Lower leg skin (tissue), 4 donors: ENCODE results near the gene GAREM1. TPM values are rescaled to one million over a fixed set of nuclear protein-coding genes. Genes with fewer than 3 reads are reported as not detected.
A peak's percentile ranks its signal among the peaks of the same experiment; 100 is the strongest.

Source experiments
- DNase-seq, 2 donors: peaks; one replicate each; pipeline ENCODE4 v3.0.0-alpha.2; 2019; ENCODE audit warnings: low spot score in 2 of 2
- H3K4me3 ChIP-seq: fragments of 200-600 bp; sonication (generic); 2 replicates; pipeline ENCODE4 v1.5.1; 2017; ENCODE audit warnings: mild to moderate bottlenecking, low read depth; ENCODE audit not compliant: poor library complexity, severe bottlenecking
- CTCF ChIP-seq, 3 donors: fragments of 450-650 bp; IDR thresholded peaks; one replicate each; pipeline ENCODE4 v1.5.1; 2016; ENCODE audit warnings: antibody characterized with exemption in 3 of 3, mild to moderate bottlenecking in 3 of 3, moderate library complexity in 2 of 3
- POLR2A ChIP-seq, 2 donors: fragments of 450-650 bp; IDR thresholded peaks; one replicate each; pipeline ENCODE4 v1.6.1; 2016 to 2017; ENCODE audit warnings: antibody characterized with exemption in 2 of 2, mild to moderate bottlenecking in 1 of 2, moderate library complexity in 1 of 2
- WGBS, 2 donors: methylation state at CpG; one replicate each; pipeline ENCODE4 v1.1.5; 2018; 5-methylcytosine and 5-hydroxymethylcytosine counted together
- intact Hi-C: fragments of 100-400 bp; cut with DNase I; formaldehyde crosslinking; loops from one replicate; pipeline ENCODE4 v1.15.0; 2023; ENCODE audit warnings: low total_unique reads
- total RNA-seq, 4 donors: library from RNA; depleted of rRNA; stranded (reverse); fragments of >200 nt; gene quantifications; one replicate each; pipeline ENCODE4 v1.1.0, GENCODE V29; 2016

The GAREM1 gene
- total RNA-seq, 4 donors from 2014 or later, result 41.1 to 70.9 (median 49.6) TPM

- no peak overlapping the region for H3K4me3 ChIP-seq
- TF ChIP-seq POLR2A (IDR thresholded peaks at IDR 0.05), result no peak
- TF ChIP-seq CTCF (IDR thresholded peaks at IDR 0.05), result no peak
- no peak for DNase-seq
- intact Hi-C loops, result no loop called here
- WGBS, 2 donors, result 96 to 98% methylated on average over 7 of the region's 7 CpGs
These were observed 90.8 kb downstream of the GAREM1 start for GRCh38 chr18:32379891-32380290.

GRCh38 chr18:32378705-32379104 lies 92.0 kb downstream of the GAREM1 start:
- no peak overlapping the region for H3K4me3 ChIP-seq
- TF ChIP-seq POLR2A (IDR thresholded peaks at IDR 0.05), result no peak
- no peak for TF ChIP-seq CTCF (IDR thresholded peaks at IDR 0.05)
- WGBS, 2 donors, result 75 to 84% methylated on average over 4 of the region's 4 CpGs
- no peak for DNase-seq
- intact Hi-C loops, result no loop called here

GRCh38 chr18:32373995-32374394 lies 96.7 kb downstream of the GAREM1 start:
- 18 to 21% methylated on average over 3 of the region's 3 CpGs for WGBS, 2 donors
- intact Hi-C loops, result no loop called here
- TF ChIP-seq POLR2A (IDR thresholded peaks at IDR 0.05) (no peak), CTCF (IDR thresholded peaks at IDR 0.05) (no peak)
- H3K4me3 ChIP-seq, result no peak overlapping the region
- no peak for DNase-seq

- WGBS, 2 donors, result 87 to 91% methylated on average over 4 of the region's 4 CpGs
- TF ChIP-seq POLR2A (IDR thresholded peaks at IDR 0.05) (no peak), CTCF (IDR thresholded peaks at IDR 0.05) (no peak)
- intact Hi-C loops, result no loop called here
- DNase-seq, result no peak
- H3K4me3 ChIP-seq, result no peak overlapping the region
These were observed 97.2 kb downstream of the GAREM1 start for GRCh38 chr18:32373505-32373904.

- intact Hi-C loops, result no loop called here
- WGBS, 2 donors, result 51 to 61% methylated on average over 3 of the region's 3 CpGs
- TF ChIP-seq POLR2A (IDR thresholded peaks at IDR 0.05), result no peak
- no peak for TF ChIP-seq CTCF (IDR thresholded peaks at IDR 0.05)
- peak in 1 of 2 donors; percentile 65 for DNase-seq
- H3K4me3 ChIP-seq, result no peak overlapping the region
These were observed 98.2 kb downstream of the GAREM1 start for GRCh38 chr18:32372381-32373061.

GRCh38 chr18:32372047-32372380 lies 98.7 kb downstream of the GAREM1 start:
- intact Hi-C loops, result no loop called here
- WGBS, 2 donors, result 20 to 23% methylated on average over 2 of the region's 2 CpGs
- no peak for DNase-seq
- TF ChIP-seq CTCF (IDR thresholded peaks at IDR 0.05) (no peak), POLR2A (IDR thresholded peaks at IDR 0.05) (no peak)
- no peak overlapping the region for H3K4me3 ChIP-seq
